ENCODE results near the gene MED16.
"Not testable (repeated sequence)": the region's sequence is repeated elsewhere in the genome, so short reads cannot be mapped to it uniquely, and the experiment has no call there.

Gene MED16

GRCh38 chr19:884420-885211, 8.4 kb downstream of the MED16 start:
- DNase-seq (ENCODE audit: low spot score), result no peak
- H3K27ac ChIP-seq, result no peak overlapping the region
- TF ChIP-seq, protein P1, sequence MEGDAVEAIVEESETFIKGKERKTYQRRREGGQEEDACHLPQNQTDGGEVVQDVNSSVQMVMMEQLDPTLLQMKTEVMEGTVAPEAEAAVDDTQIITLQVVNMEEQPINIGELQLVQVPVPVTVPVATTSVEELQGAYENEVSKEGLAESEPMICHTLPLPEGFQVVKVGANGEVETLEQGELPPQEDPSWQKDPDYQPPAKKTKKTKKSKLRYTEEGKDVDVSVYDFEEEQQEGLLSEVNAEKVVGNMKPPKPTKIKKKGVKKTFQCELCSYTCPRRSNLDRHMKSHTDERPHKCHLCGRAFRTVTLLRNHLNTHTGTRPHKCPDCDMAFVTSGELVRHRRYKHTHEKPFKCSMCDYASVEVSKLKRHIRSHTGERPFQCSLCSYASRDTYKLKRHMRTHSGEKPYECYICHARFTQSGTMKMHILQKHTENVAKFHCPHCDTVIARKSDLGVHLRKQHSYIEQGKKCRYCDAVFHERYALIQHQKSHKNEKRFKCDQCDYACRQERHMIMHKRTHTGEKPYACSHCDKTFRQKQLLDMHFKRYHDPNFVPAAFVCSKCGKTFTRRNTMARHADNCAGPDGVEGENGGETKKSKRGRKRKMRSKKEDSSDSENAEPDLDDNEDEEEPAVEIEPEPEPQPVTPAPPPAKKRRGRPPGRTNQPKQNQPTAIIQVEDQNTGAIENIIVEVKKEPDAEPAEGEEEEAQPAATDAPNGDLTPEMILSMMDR (IDR thresholded peaks at IDR 0.05), result no peak

GRCh38 chr19:883661-884211, 9.3 kb downstream of the MED16 start:
- no peak overlapping the region for H3K4me3 ChIP-seq
- H3K27ac ChIP-seq, result no peak overlapping the region
- no peak for DNase-seq (ENCODE audit: low spot score)
- TF ChIP-seq, protein P1 (IDR thresholded peaks at IDR 0.05), result no peak

More at GRCh38 chr19:884420-885211, 8.4 kb downstream of the MED16 start:
- H3K4me3 ChIP-seq, result no peak overlapping the region

GRCh38 chr19:882871-883497, 10.0 kb downstream of the MED16 start:
- no peak overlapping the region for H3K27ac ChIP-seq
- no peak overlapping the region for H3K4me3 ChIP-seq
- no peak for DNase-seq (ENCODE audit: low spot score)
- TF ChIP-seq, protein P1 (IDR thresholded peaks at IDR 0.05), result no peak

- H3K4me3 ChIP-seq, result no peak overlapping the region
- TF ChIP-seq, protein P1 (IDR thresholded peaks at IDR 0.05), result no peak
- no peak overlapping the region for H3K27ac ChIP-seq
- DNase-seq (ENCODE audit: low spot score), result no peak
Measured at GRCh38 chr19:881385-882071, 11.5 kb downstream of the MED16 start.

DNA sequence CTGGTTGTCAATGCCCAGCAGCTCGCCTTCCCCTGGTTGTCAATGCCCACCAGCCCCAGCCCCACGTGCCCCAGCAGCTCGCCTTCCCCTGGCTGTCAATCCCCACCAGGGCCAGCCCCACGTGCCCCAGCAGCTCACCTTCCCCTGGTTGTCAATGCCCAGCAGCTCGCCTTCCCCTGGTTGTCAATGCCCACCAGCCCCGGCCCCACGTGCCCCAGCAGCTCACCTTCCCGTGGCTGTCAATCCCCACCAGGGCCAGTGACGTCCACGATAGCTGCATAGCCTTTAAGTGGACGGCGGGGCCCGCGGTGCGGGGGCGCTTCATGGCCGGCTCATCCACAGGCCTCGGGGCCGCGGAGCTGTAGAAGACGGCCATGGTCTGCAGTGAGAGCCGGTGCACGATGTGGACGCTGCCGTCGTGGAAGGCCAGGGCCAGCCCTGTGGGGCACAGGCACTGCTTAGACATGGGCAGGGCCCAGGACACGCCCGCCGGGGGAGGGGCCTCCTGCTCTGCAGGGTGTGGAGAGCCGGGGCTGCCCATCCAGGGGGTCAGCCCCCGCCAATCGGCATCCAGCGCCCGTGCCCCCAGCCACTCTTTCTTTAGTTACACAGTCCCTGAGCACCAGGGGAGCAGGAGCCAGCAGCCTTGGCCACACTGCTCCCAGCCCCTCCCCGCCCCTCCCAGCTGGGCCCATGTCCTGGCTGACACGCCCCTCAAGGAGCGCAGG, 13.1 kb downstream of the MED16 start:
- no peak for DNase-seq (ENCODE audit: low spot score)
- TF ChIP-seq, protein P1 (IDR thresholded peaks at IDR 0.05), result no peak
- no peak overlapping the region for H3K27ac ChIP-seq
- H3K4me3 ChIP-seq, result no peak overlapping the region

DNA sequence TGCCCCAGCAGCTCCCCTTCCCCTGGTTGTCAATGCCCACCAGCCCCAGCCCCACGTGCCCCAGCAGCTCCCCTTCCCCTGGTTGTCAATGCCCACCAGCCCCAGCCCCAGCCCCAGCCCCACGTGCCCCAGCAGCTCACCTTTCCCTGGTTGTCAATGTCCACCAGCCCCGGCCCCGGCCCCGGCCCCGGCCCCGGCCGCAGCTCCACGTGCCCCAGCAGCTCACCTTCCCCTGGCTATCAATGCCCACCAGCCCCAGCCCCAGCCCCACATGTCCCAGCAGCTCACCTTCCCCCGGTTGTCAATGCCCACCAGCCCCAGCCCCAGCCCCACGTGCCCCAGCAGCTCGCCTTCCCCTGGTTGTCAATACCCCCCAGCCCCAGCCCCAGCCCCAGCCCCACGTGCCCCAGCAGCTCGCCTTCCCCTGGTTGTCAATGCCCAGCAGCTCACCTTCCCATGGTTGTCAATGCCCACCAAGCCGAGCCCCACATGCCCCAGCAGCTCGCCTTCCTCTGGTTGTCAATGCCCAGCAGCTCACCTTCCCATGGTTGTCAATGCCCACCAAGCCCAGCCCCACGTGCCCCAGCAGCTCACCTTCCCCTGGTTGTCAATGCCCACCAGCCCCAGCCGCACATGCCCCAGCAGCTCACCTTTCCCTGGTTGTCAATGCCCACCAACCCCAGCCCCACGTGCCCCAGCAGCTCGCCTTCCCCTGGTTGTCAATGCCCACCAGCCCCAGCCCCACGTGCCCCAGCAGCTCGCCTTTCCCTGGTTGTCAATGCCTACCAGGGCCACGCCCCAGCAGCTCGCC, 14.0 kb downstream of the MED16 start:
- not testable (repeated sequence) for H3K27ac ChIP-seq; H3K4me3 ChIP-seq; DNase-seq (ENCODE audit: low spot score)

DNA sequence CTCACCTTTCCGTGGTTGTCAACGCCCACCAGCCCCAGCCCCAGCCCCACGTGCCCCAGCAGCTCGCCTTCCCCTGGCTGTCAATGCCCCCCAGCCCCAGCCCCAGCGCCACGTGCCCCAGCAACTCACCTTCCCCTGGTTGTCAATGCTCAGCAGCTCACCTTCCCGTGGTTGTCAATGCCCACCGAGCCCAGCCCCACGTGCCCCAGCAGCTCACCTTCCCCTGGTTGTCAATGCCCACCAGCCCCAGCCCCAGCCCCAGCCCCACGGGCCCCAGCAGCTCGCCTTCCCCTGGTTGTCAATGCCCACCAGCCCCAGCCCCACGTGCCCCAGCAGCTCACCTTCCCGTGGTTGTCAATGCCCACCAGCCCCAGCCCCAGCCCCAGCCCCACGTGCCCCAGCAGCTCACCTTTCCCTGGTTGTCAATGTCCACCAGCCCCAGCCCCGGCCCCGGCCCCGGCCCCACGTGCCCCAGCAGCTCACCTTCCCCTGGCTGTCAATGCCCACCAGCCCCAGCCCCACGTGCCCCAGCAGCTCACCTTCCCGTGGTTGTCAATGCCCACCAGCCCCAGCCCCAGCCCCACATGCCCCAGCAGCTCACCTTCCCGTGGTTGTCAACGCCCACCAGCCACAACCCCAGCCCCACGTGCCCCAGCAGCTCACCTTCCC, 14.9 kb downstream of the MED16 start:
- DNase-seq (ENCODE audit: low spot score); H3K4me3 ChIP-seq; H3K27ac ChIP-seq: not testable (repeated sequence)
